GM12878 (cell line): ENCODE results near the gene HS3ST5. TPM values are rescaled to one million over a fixed set of nuclear protein-coding genes. Genes with fewer than 3 reads are reported as not detected.
A peak's percentile ranks its signal among the peaks of the same experiment; 100 is the strongest.

ENCODE experiments used
- ATAC-seq: fragments of 200-7000 bp; cut with Tn5 transposase; 3 replicates; pipeline ENCODE4 v1.9.1; 2020; ENCODE audit warnings: mild to moderate bottlenecking, moderate library complexity
- BruUV-seq: library from RNA; stranded (reverse); fragments of 400-500 nt; replicated peaks from 2 replicates; lab custom pipeline; 2021; lab: Mats Ljungman, UMichigan
- CTCF ChIA-PET: fragments of 300-600 bp; sonication (Branson Sonifier 250); formaldehyde crosslinking; extraction: SDS; loops from one replicate; lab custom pipeline; 2021; ENCODE audit warnings: inconsistent platforms; lab: Yijun Ruan, JAX
- POLR2A ChIA-PET: fragments of 350-600 bp; formaldehyde crosslinking; extraction: SDS; loops from one replicate; lab custom pipeline; 2021; ENCODE audit warnings: inconsistent platforms; lab: Charles Lee
- RAD21 ChIA-PET: fragments of 300-600 bp; sonication (Branson Sonifier 250); formaldehyde crosslinking; loops from one replicate; lab custom pipeline; 2023; ENCODE audit warnings: antibody characterized with exemption; ENCODE audit not compliant: unreplicated experiment; lab: Charles Lee
- SMC1A ChIA-PET: fragments of 300-600 bp; sonication (Branson Sonifier 250); formaldehyde crosslinking; loops from one replicate; lab custom pipeline; 2023; ENCODE audit not compliant: unreplicated experiment, uncharacterized antibody; lab: Charles Lee
- DNase-seq: peaks from one replicate; pipeline ENCODE4 v3.0.0-alpha.2; 2011; ENCODE audit warnings: low read depth, low spot score
- FAIRE-seq: peaks from 3 replicates; lab custom pipeline; 2011; peaks lifted over from hg19 to GRCh38; lab: Jason Lieb, UNC
- H2AFZ ChIP-seq: 2 replicates; pipeline ENCODE4 v1.6.0; 2011; ENCODE audit warnings: low read depth, low read length, control low read depth; ENCODE audit not compliant: control insufficient read depth
- H3K27ac ChIP-seq: 2 replicates; pipeline ENCODE4 v1.5.1; 2011; ENCODE audit warnings: control low read depth; ENCODE audit not compliant: control insufficient read depth, insufficient read depth
- H3K27me3 ChIP-seq, 2 experiments: replicated peaks in 1 of 2; 2 replicates each; pipeline versions ENCODE4 v1.6.0 to v1.6.1; 2011; ENCODE audit warnings: low read length in 1 of 2; ENCODE audit not compliant: control insufficient read depth in 2 of 2, insufficient read depth in 2 of 2
- H3K36me3 ChIP-seq, 2 experiments: 2 replicates each; pipeline ENCODE4 v1.5.1; 2011; ENCODE audit warnings: low read length in 1 of 2; ENCODE audit not compliant: control insufficient read depth in 2 of 2, insufficient read depth in 2 of 2
- H3K4me1 ChIP-seq: 2 replicates; pipeline ENCODE4 v1.6.1; 2011; ENCODE audit warnings: mild to moderate bottlenecking, low read length, moderate library complexity, mixed read lengths; ENCODE audit not compliant: control insufficient read depth, insufficient read depth
- H3K4me2 ChIP-seq: 2 replicates; pipeline ENCODE4 v1.6.0; 2011; ENCODE audit warnings: control low read depth; ENCODE audit not compliant: control insufficient read depth, insufficient read depth
- H3K4me3 ChIP-seq: fragments of 200-600 bp; sonication (generic); 2 replicates; pipeline ENCODE4 v1.5.1; 2016
- H3K79me2 ChIP-seq: 2 replicates; pipeline ENCODE4 v1.6.0; 2011; ENCODE audit warnings: low read length; ENCODE audit not compliant: control insufficient read depth, insufficient read depth
- H3K9ac ChIP-seq: 2 replicates; pipeline ENCODE4 v1.8.0; 2011; ENCODE audit warnings: low read length, control low read depth, mixed read lengths; ENCODE audit not compliant: control insufficient read depth, insufficient read depth
- H3K9me3 ChIP-seq: replicated peaks from 3 replicates; pipeline ENCODE4 v1.5.1; 2011; ENCODE audit warnings: mild to moderate bottlenecking, low read length; ENCODE audit not compliant: control insufficient read depth, insufficient read depth
- H4K20me1 ChIP-seq: 2 replicates; pipeline ENCODE4 v1.6.0; 2011; ENCODE audit not compliant: control insufficient read depth, insufficient read depth
- IKZF1 ChIP-seq: fragments of 450-650 bp; conservative IDR thresholded peaks from 2 replicates; pipeline ENCODE4 v1.6.1; 2017; ENCODE audit warnings: antibody characterized with exemption, mild to moderate bottlenecking
- IRF5 ChIP-seq: fragments of 450-650 bp; IDR thresholded peaks from 2 replicates; pipeline ENCODE4 v1.6.1; 2017; ENCODE audit warnings: borderline replicate concordance
- KLF5 ChIP-seq: fragments of 450-650 bp; IDR thresholded peaks from 2 replicates; pipeline ENCODE4 v1.6.1; 2014; ENCODE audit warnings: mild to moderate bottlenecking; ENCODE audit not compliant: partially characterized antibody
- MXI1 ChIP-seq: fragments of 150-350 bp; IDR thresholded peaks from 2 replicates; pipeline ENCODE4 v1.6.1; 2011; ENCODE audit warnings: low read depth, mild to moderate bottlenecking, inconsistent platforms, low read length, improper control_type of control experiment
- NFIC ChIP-seq: IDR thresholded peaks from 2 replicates; pipeline ENCODE4 v1.6.1; 2012; ENCODE audit warnings: low read depth, mild to moderate bottlenecking, inconsistent platforms, low read length, moderate library complexity
- PKNOX1 ChIP-seq: fragments of 450-650 bp; IDR thresholded peaks from 2 replicates; pipeline ENCODE4 v1.6.1; 2016; ENCODE audit warnings: mild to moderate bottlenecking
- RAD21 ChIP-seq: IDR thresholded peaks from 2 replicates; pipeline ENCODE4 v1.6.1; 2011; ENCODE audit warnings: mild to moderate bottlenecking, low read depth, low read length, moderate library complexity; ENCODE audit not compliant: insufficient read depth
- RB1 ChIP-seq: fragments of 450-650 bp; formaldehyde crosslinking; IDR thresholded peaks from 2 replicates; pipeline ENCODE4 v1.6.1; 2017; ENCODE audit warnings: mild to moderate bottlenecking, borderline replicate concordance
- SMAD5 ChIP-seq: IDR thresholded peaks from 2 replicates; pipeline ENCODE4 v1.6.1; 2016; ENCODE audit warnings: antibody characterized with exemption, low read depth
- SRF ChIP-seq, 2 experiments: IDR thresholded peaks; 2 replicates each; pipeline ENCODE4 v1.6.1; 2011; ENCODE audit warnings: low read depth in 2 of 2, low read length in 2 of 2, mild to moderate bottlenecking in 1 of 2, moderate library complexity in 1 of 2
- TARDBP ChIP-seq: IDR thresholded peaks from 2 replicates; pipeline ENCODE4 v1.6.1; 2016; ENCODE audit warnings: borderline replicate concordance
- ZBTB11 ChIP-seq: fragments of 450-650 bp; formaldehyde crosslinking; IDR thresholded peaks from 2 replicates; pipeline ENCODE4 v1.5.0; 2022; ENCODE audit warnings: mild to moderate bottlenecking, missing genetic modification characterization
- WGBS: methylation state at CpG from one replicate; pipeline ENCODE4 v1.1.6; 2016; ENCODE audit warnings: low lambda C conversion rate; ENCODE audit not compliant: insufficient replicate concordance, insufficient coverage; ENCODE audit errors: missing lambda C conversion rate; 5-methylcytosine and 5-hydroxymethylcytosine counted together
- in situ Hi-C: fragments of 300-500 bp; cut with MboI; formaldehyde crosslinking; loops from 9 replicates; pipeline ENCODE4 v1.14.3; 2018; ENCODE audit warnings: mixed read lengths
- intact Hi-C: fragments of 100-400 bp; cut with micrococcal nuclease; formaldehyde crosslinking; loops from one replicate; pipeline ENCODE4 v1.14.2; 2022; ENCODE audit not compliant: unreplicated experiment
- polyA plus RNA-seq, 11 experiments: library from polyadenylated mRNA; depleted of rRNA in 4 of 11; unstranded in 6 of 11; stranded (reverse) in 5 of 11; fragments of >200 nt; fragmentation: Nextera tagmentation in 4 of 11; fragmentation: Illumina TruSeq in 1 of 11; extraction: Ambion mirVana in 4 of 11; extraction: Trizol in 1 of 11; gene quantifications; 1 replicate in 1 of 11; 2 replicates in 10 of 11; pipeline versions ENCODE4 v1.2.1 to v1.2.3, GENCODE V29; 2011 to 2016; ENCODE audit warnings: inconsistent platforms in 2 of 11, missing spikeins in 2 of 11, low read depth in 1 of 11
- total RNA-seq, 4 experiments: library from RNA; depleted of rRNA in 3 of 4; stranded (reverse); fragments of >200 nt in 3 of 4; fragmentation: Illumina TruSeq in 1 of 4; extraction: Trizol in 1 of 4; gene quantifications; 2 replicates each; pipeline versions ENCODE4 v1.2.1 to v1.2.3, GENCODE V29; 2013 to 2021

The HS3ST5 gene
- total and polyA plus RNA-seq, 10 of the 15 experiments (the other 5 are each of a cell fraction or from before 2014, with no cell fraction given) = 0.04 TPM; not detected in 9

- TF ChIP-seq PKNOX1 (no peak), NFIC (no peak), RB1 (no peak), SRF (IDR thresholded peaks at IDR 0.05; ENCODE audit: low read depth in 2 of 2, low read length in 2 of 2) (no peak), IRF5 (no peak), TARDBP (no peak), SMAD5 (no peak), KLF5 (no peak)
These were observed 3.1 kb downstream of the HS3ST5 start (continued) for GRCh38 chr6:114339706-114340105.

- peak; percentile 31; the same call in 1 of the 3 replicates for ATAC-seq
- H3K4me3 ChIP-seq = no peak overlapping the region
- TF ChIP-seq ZBTB11 (CRISPR knock-in tag) = no peak
- no peak for TF ChIP-seq MXI1
- TF ChIP-seq IKZF1 = no peak
- no peak for TF ChIP-seq RAD21
- no peaks in the 10 kb centered on the region for H3K27me3 ChIP-seq
- no peak overlapping the region for H3K27ac ChIP-seq
- SMC1A ChIA-PET = no interaction called here
- H3K79me2 ChIP-seq = no peaks in the 10 kb centered on the region
- H3K36me3 ChIP-seq = no peaks in the 10 kb centered on the region
- H3K9ac ChIP-seq = no peak overlapping the region
- CTCF ChIA-PET = no interaction called here
- in situ Hi-C loops = no loop called here
- BruUV-seq = no TSS peak
- no peak overlapping the region for H2AFZ ChIP-seq
- H3K9me3 ChIP-seq = no peaks in the 10 kb centered on the region
- intact Hi-C loops = no loop called here
- no peaks in the 10 kb centered on the region for H4K20me1 ChIP-seq
- FAIRE-seq = no peak
- RAD21 ChIA-PET = no interaction called here
- H3K4me1 ChIP-seq = no peaks in the 10 kb centered on the region
- POLR2A ChIA-PET = no interaction called here
- 20% methylated on average over 4 of the region's 4 CpGs for WGBS
- no peak overlapping the region for H3K4me2 ChIP-seq
- no peak for DNase-seq
These were observed 8.6 kb downstream of the HS3ST5 start for GRCh38 chr6:114334237-114334636.
